Measurements from ENCODE around the gene RAP1A. TPM values are rescaled to one million over a fixed set of nuclear protein-coding genes. Genes with fewer than 3 reads are reported as not detected.
"Not testable (repeated sequence)": the region's sequence is repeated elsewhere in the genome, so short reads cannot be mapped to it uniquely, and the experiment has no call there.

Gene RAP1A
- total RNA-seq, 1 experiment from 2014 or later = 55.2 TPM

DNA sequence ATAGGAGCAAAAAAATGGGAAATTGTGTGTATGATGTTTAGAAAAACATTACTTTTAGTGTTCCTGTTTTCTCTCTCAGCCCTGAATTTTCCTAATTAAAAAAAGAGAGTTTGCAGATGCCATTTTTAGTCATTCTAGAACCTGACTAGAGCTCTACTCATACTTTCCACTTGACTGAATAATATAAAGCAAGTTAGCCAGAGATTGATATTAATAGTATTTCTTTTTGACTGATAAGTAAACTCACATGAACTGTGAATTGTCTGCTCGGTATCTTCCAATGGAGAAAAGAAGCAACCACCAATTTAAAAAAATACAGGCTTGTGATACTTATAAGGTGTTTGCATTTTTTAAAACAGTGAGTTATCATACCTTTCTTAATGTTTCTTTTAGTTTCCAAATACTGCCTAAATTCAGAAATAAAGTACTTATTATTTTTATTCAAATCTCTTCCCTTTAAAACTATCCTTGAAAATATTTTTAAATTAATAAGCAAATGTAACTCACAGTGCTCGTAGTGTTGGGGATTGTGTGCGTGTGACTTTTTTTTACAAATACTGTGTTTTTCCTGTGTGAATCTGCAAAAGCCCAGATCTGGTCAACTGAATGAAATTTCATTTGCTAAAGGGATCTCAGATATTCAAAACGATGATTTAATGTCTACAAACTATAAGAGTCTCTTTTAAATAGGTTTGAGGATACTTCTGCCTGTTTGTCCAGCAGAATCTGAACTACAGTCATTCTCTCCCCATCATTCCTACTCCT lies 9.8 kb downstream of the RAP1A start:
- Histone ChIP-seq H4K20me1 (ENCODE audit: insufficient read depth) (peaks cover 19% of the 10 kb centered on the region; the same call in 1 of the 2 replicates), H3K79me2 (ENCODE audit: low read depth) (peaks cover 93% of the 10 kb centered on the region), H3K9me2 (ENCODE audit: insufficient read depth) (no peaks in the 10 kb centered on the region), H3K36me3 (ENCODE audit: low read depth) (no peaks in the 10 kb centered on the region), H3K27ac (no peak overlapping the region), H3K9me3 (ENCODE audit: insufficient read depth, low read depth) (no peaks in the 10 kb centered on the region), H3K4me3 (no peak overlapping the region), H3K4me2 (no peak overlapping the region), H3K4me1 (replicated peaks; ENCODE audit: insufficient read depth) (no peaks in the 10 kb centered on the region), H3F3A (ENCODE audit: insufficient read depth, low read depth) (peaks cover 3% of the 10 kb centered on the region; the same call in 1 of the 2 replicates), H3K27me3 (ENCODE audit: insufficient read depth, low read depth) (no peaks in the 10 kb centered on the region), H2AFZ (no peak overlapping the region)
- no peak for TF ChIP-seq CTCF (conservative IDR thresholded peaks at IDR 0.05)
- no peak for TF ChIP-seq EZH2 (IDR thresholded peaks at IDR 0.05; ENCODE audit: low read depth)
- DNase-seq = no peak
- ChIA-PET CTCF (no interaction called here), POLR2A (ENCODE audit: unreplicated experiment) (no interaction called here)
- intact Hi-C loops (cut with micrococcal nuclease; ENCODE audit: unreplicated experiment) = no loop called here
- BruUV-seq (replicated peaks) = no TSS peak

- Histone ChIP-seq H3K9me3 (ENCODE audit: insufficient read depth, low read depth) (no peaks in the 10 kb centered on the region), H3F3A (ENCODE audit: insufficient read depth, low read depth) (peaks cover 3% of the 10 kb centered on the region; the same call in 1 of the 2 replicates), H3K36me3 (ENCODE audit: low read depth) (no peaks in the 10 kb centered on the region), H3K4me1 (replicated peaks; ENCODE audit: insufficient read depth) (no peaks in the 10 kb centered on the region), H3K4me3 (no peak overlapping the region), H3K9me2 (ENCODE audit: insufficient read depth) (no peaks in the 10 kb centered on the region), H4K20me1 (ENCODE audit: insufficient read depth) (peaks cover 25% of the 10 kb centered on the region; the same call in 1 of the 2 replicates), H3K79me2 (ENCODE audit: low read depth) (peaks cover 87% of the 10 kb centered on the region), H3K27ac (no peak overlapping the region), H3K27me3 (ENCODE audit: insufficient read depth, low read depth) (no peaks in the 10 kb centered on the region), H3K4me2 (no peak overlapping the region), H2AFZ (no peak overlapping the region)
- ChIA-PET CTCF (no interaction called here), POLR2A (ENCODE audit: unreplicated experiment) (no interaction called here)
- BruUV-seq (replicated peaks) = no TSS peak
- no peak for DNase-seq
- no peak for TF ChIP-seq CTCF (conservative IDR thresholded peaks at IDR 0.05)
- TF ChIP-seq EZH2 (IDR thresholded peaks at IDR 0.05; ENCODE audit: low read depth) = no peak
- intact Hi-C loops (cut with micrococcal nuclease; ENCODE audit: unreplicated experiment) = no loop called here
These were observed 11.0 kb downstream of the RAP1A start for GRCh38 chr1:111630567-111630966.

DNA sequence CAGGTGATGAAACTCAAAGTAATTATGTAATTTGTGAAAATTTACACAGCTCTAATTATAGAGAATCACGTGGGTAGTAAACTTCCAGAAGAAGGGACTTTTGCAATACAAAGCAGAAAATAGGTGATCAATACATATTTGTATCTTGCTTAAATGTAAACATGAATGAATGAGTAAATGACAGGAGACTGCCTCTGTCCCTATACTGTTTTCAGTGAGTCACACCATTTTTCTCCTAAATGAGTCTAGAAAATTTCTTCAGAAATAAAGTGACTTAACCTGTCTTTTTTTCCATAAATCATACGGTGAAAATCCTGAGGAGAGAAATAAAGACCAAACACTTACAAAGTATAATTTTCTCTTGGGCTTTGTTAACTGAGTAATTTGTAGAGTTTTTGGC lies 11.9 kb downstream of the RAP1A start:
- DNase-seq = no peak
- Histone ChIP-seq H3K4me2 (no peak overlapping the region), H3K4me1 (replicated peaks; ENCODE audit: insufficient read depth) (no peaks in the 10 kb centered on the region), H3K9me2 (ENCODE audit: insufficient read depth) (no peaks in the 10 kb centered on the region), H3K4me3 (no peak overlapping the region), H3K79me2 (ENCODE audit: low read depth) (peaks cover 86% of the 10 kb centered on the region), H3F3A (ENCODE audit: insufficient read depth, low read depth) (peaks cover 3% of the 10 kb centered on the region; the same call in 1 of the 2 replicates), H3K27me3 (ENCODE audit: insufficient read depth, low read depth) (no peaks in the 10 kb centered on the region), H2AFZ (no peak overlapping the region), H4K20me1 (ENCODE audit: insufficient read depth) (peaks cover 23% of the 10 kb centered on the region; the same call in 1 of the 2 replicates), H3K27ac (no peak overlapping the region), H3K9me3 (ENCODE audit: insufficient read depth, low read depth) (no peaks in the 10 kb centered on the region), H3K36me3 (ENCODE audit: low read depth) (no peaks in the 10 kb centered on the region)
- TF ChIP-seq CTCF (conservative IDR thresholded peaks at IDR 0.05) (no peak), EZH2 (IDR thresholded peaks at IDR 0.05; ENCODE audit: low read depth) (no peak)
- ChIA-PET CTCF (no interaction called here), POLR2A (ENCODE audit: unreplicated experiment) (no interaction called here)
- intact Hi-C loops (cut with micrococcal nuclease; ENCODE audit: unreplicated experiment) = no loop called here
- no TSS peak for BruUV-seq (replicated peaks)

- Histone ChIP-seq H3K79me2 (ENCODE audit: low read depth) (peaks cover 86% of the 10 kb centered on the region), H4K20me1 (ENCODE audit: insufficient read depth) (peaks cover 23% of the 10 kb centered on the region; the same call in 1 of the 2 replicates)
- intact Hi-C loops (cut with micrococcal nuclease; ENCODE audit: unreplicated experiment); H3F3A ChIP-seq (ENCODE audit: insufficient read depth, low read depth); POLR2A ChIA-PET (ENCODE audit: unreplicated experiment); H3K9me2 ChIP-seq (ENCODE audit: insufficient read depth); H3K9me3 ChIP-seq (ENCODE audit: insufficient read depth, low read depth); DNase-seq; H2AFZ ChIP-seq; H3K4me2 ChIP-seq; H3K4me1 ChIP-seq (replicated peaks; ENCODE audit: insufficient read depth); H3K27me3 ChIP-seq (ENCODE audit: insufficient read depth, low read depth); H3K36me3 ChIP-seq (ENCODE audit: low read depth); H3K27ac ChIP-seq; H3K4me3 ChIP-seq; BruUV-seq (replicated peaks): not testable (repeated sequence)
- CTCF ChIA-PET = interaction anchor here (0.7 kb wide), 1 partner anchor 831 kb away, joined by 4 read pairs; no protein-coding TSS in a partner anchor
These were observed 13.2 kb downstream of the RAP1A start for GRCh38 chr1:111632771-111633170.

All from PC-9 (cell line).